Transverse colon (tissue), 4 donors: ENCODE measurements around the gene NDUFAF4.

Source experiments
- CTCF ChIP-seq, 5 experiments: fragments of 200-600 bp in 3 of 5; fragments of 450-650 bp in 2 of 5; sonication (generic) in 3 of 5; IDR thresholded peaks; 1 replicate in 2 of 5; 2 replicates in 3 of 5; pipeline ENCODE4 v1.5.1; 2016 to 2017; ENCODE audit warnings: antibody characterized with exemption in 5 of 5, inconsistent platforms in 3 of 5, mild to moderate bottlenecking in 2 of 5, moderate library complexity in 1 of 5
- POLR2A ChIP-seq: fragments of 450-650 bp; IDR thresholded peaks from one replicate; pipeline ENCODE4 v1.6.1; 2016; ENCODE audit warnings: antibody characterized with exemption, mild to moderate bottlenecking, moderate library complexity
- POLR2AphosphoS5 ChIP-seq, 3 donors: sonication (generic); formaldehyde crosslinking; IDR thresholded peaks; one replicate each; pipeline ENCODE4 v1.6.1; 2016; ENCODE audit warnings: antibody characterized with exemption in 3 of 3

GRCh38 chr6:96909811-96910210, 12.1 kb upstream of the NDUFAF4 start:
- no peak for TF ChIP-seq CTCF (IDR thresholded peaks at IDR 0.05)
- TF ChIP-seq POLR2AphosphoS5 (IDR thresholded peaks at IDR 0.05) = no peak
- TF ChIP-seq POLR2A = no peak
